Measurements from ENCODE around the gene ATP2B2.

The ATP2B2 gene

GRCh38 chr3:10552631-10552943 is 47.2 kb upstream of the ATP2B2 start:
- ATAC-seq: no peak
- TF ChIP-seq ZC3H10 (CRISPR knock-in tag; IDR thresholded peaks at IDR 0.05): no peak
- TF ChIP-seq, protein P1, sequence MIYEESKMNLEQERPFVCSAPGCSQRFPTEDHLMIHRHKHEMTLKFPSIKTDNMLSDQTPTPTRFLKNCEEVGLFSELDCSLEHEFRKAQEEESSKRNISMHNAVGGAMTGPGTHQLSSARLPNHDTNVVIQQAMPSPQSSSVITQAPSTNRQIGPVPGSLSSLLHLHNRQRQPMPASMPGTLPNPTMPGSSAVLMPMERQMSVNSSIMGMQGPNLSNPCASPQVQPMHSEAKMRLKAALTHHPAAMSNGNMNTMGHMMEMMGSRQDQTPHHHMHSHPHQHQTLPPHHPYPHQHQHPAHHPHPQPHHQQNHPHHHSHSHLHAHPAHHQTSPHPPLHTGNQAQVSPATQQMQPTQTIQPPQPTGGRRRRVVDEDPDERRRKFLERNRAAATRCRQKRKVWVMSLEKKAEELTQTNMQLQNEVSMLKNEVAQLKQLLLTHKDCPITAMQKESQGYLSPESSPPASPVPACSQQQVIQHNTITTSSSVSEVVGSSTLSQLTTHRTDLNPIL (CRISPR knock-in tag; IDR thresholded peaks at IDR 0.05; ENCODE audit: low read depth): no peak
- no peak for TF ChIP-seq ESRRG (CRISPR knock-in tag; IDR thresholded peaks at IDR 0.05)

DNA sequence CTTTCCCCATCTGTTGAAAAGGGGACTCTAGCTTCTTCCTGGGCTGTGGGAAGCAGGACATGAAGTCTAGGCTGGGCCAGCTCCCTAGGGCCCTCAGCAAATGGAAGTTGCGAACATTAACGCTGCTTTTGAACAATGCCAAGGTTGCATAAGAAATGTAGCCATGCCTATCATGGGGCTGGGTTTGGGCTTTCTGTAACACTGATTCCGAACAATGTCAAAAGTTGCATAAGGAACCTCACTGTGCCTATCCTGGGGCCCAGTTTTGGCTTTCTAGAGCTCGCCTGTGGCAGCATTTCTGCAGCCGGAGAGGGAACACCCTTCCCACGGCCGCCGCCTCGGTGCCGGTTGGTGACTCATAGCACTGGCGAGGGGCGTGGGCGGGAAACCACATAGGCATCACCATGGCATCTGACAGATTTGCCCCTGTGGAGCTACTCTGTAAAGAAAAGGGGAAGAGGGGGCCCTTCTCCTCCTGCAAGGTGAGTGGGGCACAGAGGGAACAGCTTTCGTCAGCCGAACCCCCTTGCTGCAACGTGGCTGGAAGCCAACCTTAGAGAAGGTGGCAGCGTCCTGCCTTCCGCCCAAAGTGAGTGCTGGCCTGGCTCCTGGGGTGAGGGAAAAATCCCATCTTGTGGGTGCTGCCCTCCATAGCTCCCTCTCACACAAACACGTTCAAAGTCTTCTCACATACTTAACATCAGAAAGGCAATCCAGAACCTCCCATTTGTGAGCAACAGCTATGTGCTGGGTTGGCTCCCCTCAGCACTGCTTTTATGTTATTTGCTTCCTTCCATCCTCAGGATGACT is 46.6 kb upstream of the ATP2B2 start:
- TF ChIP-seq, protein P1 (CRISPR knock-in tag; IDR thresholded peaks at IDR 0.05; ENCODE audit: low read depth): no peak
- TF ChIP-seq ZNF70 (CRISPR knock-in tag; IDR thresholded peaks at IDR 0.05): no peak
- no peak for TF ChIP-seq ZFP3 (CRISPR knock-in tag; IDR thresholded peaks at IDR 0.05)
- TF ChIP-seq ISL1 (CRISPR knock-in tag; IDR thresholded peaks at IDR 0.05): no peak
- TF ChIP-seq OSR1 (CRISPR knock-in tag; IDR thresholded peaks at IDR 0.05): no peak
- TF ChIP-seq, protein P2, sequence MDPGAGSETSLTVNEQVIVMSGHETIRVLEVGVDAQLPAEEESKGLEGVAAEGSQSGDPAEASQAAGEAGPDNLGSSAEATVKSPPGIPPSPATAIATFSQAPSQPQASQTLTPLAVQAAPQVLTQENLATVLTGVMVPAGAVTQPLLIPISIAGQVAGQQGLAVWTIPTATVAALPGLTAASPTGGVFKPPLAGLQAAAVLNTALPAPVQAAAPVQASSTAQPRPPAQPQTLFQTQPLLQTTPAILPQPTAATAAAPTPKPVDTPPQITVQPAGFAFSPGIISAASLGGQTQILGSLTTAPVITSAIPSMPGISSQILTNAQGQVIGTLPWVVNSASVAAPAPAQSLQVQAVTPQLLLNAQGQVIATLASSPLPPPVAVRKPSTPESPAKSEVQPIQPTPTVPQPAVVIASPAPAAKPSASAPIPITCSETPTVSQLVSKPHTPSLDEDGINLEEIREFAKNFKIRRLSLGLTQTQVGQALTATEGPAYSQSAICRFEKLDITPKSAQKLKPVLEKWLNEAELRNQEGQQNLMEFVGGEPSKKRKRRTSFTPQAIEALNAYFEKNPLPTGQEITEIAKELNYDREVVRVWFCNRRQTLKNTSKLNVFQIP (CRISPR knock-in tag; IDR thresholded peaks at IDR 0.05; ENCODE audit: borderline replicate concordance, low read depth): no peak
- no peak for TF ChIP-seq BACH2 (CRISPR knock-in tag; IDR thresholded peaks at IDR 0.05; ENCODE audit: borderline replicate concordance)
- TF ChIP-seq ZFP30 (CRISPR knock-in tag; IDR thresholded peaks at IDR 0.05): no peak
- TF ChIP-seq ZC3H10 (CRISPR knock-in tag; IDR thresholded peaks at IDR 0.05): no peak
- TF ChIP-seq, protein P3, sequence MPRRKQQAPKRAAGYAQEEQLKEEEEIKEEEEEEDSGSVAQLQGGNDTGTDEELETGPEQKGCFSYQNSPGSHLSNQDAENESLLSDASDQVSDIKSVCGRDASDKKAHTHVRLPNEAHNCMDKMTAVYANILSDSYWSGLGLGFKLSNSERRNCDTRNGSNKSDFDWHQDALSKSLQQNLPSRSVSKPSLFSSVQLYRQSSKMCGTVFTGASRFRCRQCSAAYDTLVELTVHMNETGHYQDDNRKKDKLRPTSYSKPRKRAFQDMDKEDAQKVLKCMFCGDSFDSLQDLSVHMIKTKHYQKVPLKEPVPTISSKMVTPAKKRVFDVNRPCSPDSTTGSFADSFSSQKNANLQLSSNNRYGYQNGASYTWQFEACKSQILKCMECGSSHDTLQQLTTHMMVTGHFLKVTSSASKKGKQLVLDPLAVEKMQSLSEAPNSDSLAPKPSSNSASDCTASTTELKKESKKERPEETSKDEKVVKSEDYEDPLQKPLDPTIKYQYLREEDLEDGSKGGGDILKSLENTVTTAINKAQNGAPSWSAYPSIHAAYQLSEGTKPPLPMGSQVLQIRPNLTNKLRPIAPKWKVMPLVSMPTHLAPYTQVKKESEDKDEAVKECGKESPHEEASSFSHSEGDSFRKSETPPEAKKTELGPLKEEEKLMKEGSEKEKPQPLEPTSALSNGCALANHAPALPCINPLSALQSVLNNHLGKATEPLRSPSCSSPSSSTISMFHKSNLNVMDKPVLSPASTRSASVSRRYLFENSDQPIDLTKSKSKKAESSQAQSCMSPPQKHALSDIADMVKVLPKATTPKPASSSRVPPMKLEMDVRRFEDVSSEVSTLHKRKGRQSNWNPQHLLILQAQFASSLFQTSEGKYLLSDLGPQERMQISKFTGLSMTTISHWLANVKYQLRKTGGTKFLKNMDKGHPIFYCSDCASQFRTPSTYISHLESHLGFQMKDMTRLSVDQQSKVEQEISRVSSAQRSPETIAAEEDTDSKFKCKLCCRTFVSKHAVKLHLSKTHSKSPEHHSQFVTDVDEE (CRISPR knock-in tag; IDR thresholded peaks at IDR 0.05): no peak
- no peak for TF ChIP-seq SNAI2 (CRISPR knock-in tag; IDR thresholded peaks at IDR 0.05)
- TF ChIP-seq CSRNP3 (CRISPR knock-in tag; IDR thresholded peaks at IDR 0.05): no peak
- peak; percentile 79 for ATAC-seq

GRCh38 chr3:10551139-10551538 is 45.8 kb upstream of the ATP2B2 start:
- no peak for ATAC-seq
- no peak for TF ChIP-seq SNAI2 (CRISPR knock-in tag; IDR thresholded peaks at IDR 0.05)
- TF ChIP-seq PPARA (CRISPR knock-in tag; IDR thresholded peaks at IDR 0.05; ENCODE audit: borderline replicate concordance): no peak
- no peak for TF ChIP-seq TOX (CRISPR knock-in tag; IDR thresholded peaks at IDR 0.05; ENCODE audit: borderline replicate concordance)
- no peak for TF ChIP-seq ISL1 (CRISPR knock-in tag; IDR thresholded peaks at IDR 0.05)
- TF ChIP-seq TCF4 (CRISPR knock-in tag; IDR thresholded peaks at IDR 0.05; ENCODE audit: borderline replicate concordance): no peak
- no peak for TF ChIP-seq ZNF565 (CRISPR knock-in tag; conservative IDR thresholded peaks at IDR 0.05; ENCODE audit: low read depth)
- no peak for TF ChIP-seq ZFP30 (CRISPR knock-in tag; IDR thresholded peaks at IDR 0.05)
- TF ChIP-seq, protein P3 (CRISPR knock-in tag; IDR thresholded peaks at IDR 0.05): no peak
- TF ChIP-seq ZNF8 (CRISPR knock-in tag; IDR thresholded peaks at IDR 0.05): no peak
- no peak for TF ChIP-seq CSRNP3 (CRISPR knock-in tag; IDR thresholded peaks at IDR 0.05)
- TF ChIP-seq OSR1 (CRISPR knock-in tag; IDR thresholded peaks at IDR 0.05): no peak
- TF ChIP-seq CSDC2 (CRISPR knock-in tag; IDR thresholded peaks at IDR 0.05): no peak
- TF ChIP-seq, protein P1 (CRISPR knock-in tag; IDR thresholded peaks at IDR 0.05; ENCODE audit: low read depth): no peak
- no peak for TF ChIP-seq GLIS3 (CRISPR knock-in tag; IDR thresholded peaks at IDR 0.05)
- TF ChIP-seq ESRRG (CRISPR knock-in tag; IDR thresholded peaks at IDR 0.05): no peak
- TF ChIP-seq RARB (CRISPR knock-in tag; IDR thresholded peaks at IDR 0.05): no peak

Measured in SK-N-SH treated with all-trans-retinoic acid at 6 μM for 48 hours (cell line).